Measurements from ENCODE around the gene GP9. TPM values are rescaled to one million over a fixed set of nuclear protein-coding genes. Genes with fewer than 3 reads are reported as not detected.

The GP9 gene
- polyA plus RNA-seq, 1 of the 3 experiments (the other 2 are of a cell fraction): not detected

GRCh38 chr3:129061023-129061887, 676 bp downstream of the GP9 start:
- no peak overlapping the region for H3K4me2 ChIP-seq
- H3F3A ChIP-seq (replicated peaks; ENCODE audit: insufficient read depth): no peaks in the 10 kb centered on the region
- no peaks in the 10 kb centered on the region for H3K79me2 ChIP-seq (ENCODE audit: insufficient read depth)
- TF ChIP-seq TAF1 (IDR thresholded peaks at IDR 0.05; ENCODE audit: borderline replicate concordance, low read depth, low read length) (no peak), GATA2 (CRISPR knock-in tag; IDR thresholded peaks at IDR 0.05) (no peak), USF1 (IDR thresholded peaks at IDR 0.05; ENCODE audit: borderline replicate concordance, low read depth) (no peak), ELF1 (IDR thresholded peaks at IDR 0.05) (no peak), EP300 (IDR thresholded peaks at IDR 0.05; ENCODE audit: borderline replicate concordance in 1 of 2, low read depth in 1 of 2, low read length in 1 of 2) (no peak), IRF3 (IDR thresholded peaks at IDR 0.05; ENCODE audit: low read depth, low read length) (no peak), JUND (IDR thresholded peaks at IDR 0.05) (no peak)
- TF ChIP-seq, protein P1, sequence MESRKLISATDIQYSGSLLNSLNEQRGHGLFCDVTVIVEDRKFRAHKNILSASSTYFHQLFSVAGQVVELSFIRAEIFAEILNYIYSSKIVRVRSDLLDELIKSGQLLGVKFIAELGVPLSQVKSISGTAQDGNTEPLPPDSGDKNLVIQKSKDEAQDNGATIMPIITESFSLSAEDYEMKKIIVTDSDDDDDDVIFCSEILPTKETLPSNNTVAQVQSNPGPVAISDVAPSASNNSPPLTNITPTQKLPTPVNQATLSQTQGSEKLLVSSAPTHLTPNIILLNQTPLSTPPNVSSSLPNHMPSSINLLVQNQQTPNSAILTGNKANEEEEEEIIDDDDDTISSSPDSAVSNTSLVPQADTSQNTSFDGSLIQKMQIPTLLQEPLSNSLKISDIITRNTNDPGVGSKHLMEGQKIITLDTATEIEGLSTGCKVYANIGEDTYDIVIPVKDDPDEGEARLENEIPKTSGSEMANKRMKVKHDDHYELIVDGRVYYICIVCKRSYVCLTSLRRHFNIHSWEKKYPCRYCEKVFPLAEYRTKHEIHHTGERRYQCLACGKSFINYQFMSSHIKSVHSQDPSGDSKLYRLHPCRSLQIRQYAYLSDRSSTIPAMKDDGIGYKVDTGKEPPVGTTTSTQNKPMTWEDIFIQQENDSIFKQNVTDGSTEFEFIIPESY (IDR thresholded peaks at IDR 0.05; ENCODE audit: borderline replicate concordance, low read depth): no peak
- H3K4me1 ChIP-seq (ENCODE audit: control insufficient read depth in 1 of 2, insufficient read depth in 2 of 2, low read depth in 1 of 2, low read length in 1 of 2): peaks cover 0 to 29% of the 10 kb centered on the region in 2 experiments; a peak in 1 of 4 replicates
- no peak for DNase-seq
- H3K9me3 ChIP-seq: no peaks in the 10 kb centered on the region
- ChIA-PET POLR2A (no interaction called here), CTCF (interaction anchor here (1.0 to 2.9 kb wide), 3 partner anchors 8 to 185 kb away, joined by 4 to 22 read pairs (median 5); no protein-coding TSS in a partner anchor)
- no peaks in the 10 kb centered on the region for H3K36me3 ChIP-seq (replicated peaks in 1 of 2; ENCODE audit: control insufficient read depth in 1 of 2, insufficient read depth in 2 of 2, low read length in 1 of 2)
- H3K9me2 ChIP-seq: no peaks in the 10 kb centered on the region
- peak overlapping the region in 1 of 2 experiments; percentile 50; a peak in 1 of 4 replicates for H3K27ac ChIP-seq (ENCODE audit: low read depth in 2 of 2, low read length in 1 of 2)
- 92% methylated on average over 12 of the region's 19 CpGs for WGBS (ENCODE audit: low lambda C conversion rate)
- no peak overlapping the region for H3K9ac ChIP-seq
- peaks cover 11% of the 10 kb centered on the region; the same call in 1 of the 2 replicates for H3K27me3 ChIP-seq (ENCODE audit: insufficient read depth)
- H3K4me3 ChIP-seq (ENCODE audit: low read depth in 2 of 2, low read length in 1 of 2): no peak overlapping the region
- no peak overlapping the region for H2AFZ ChIP-seq (ENCODE audit: low read depth)
- no peaks in the 10 kb centered on the region for H4K20me1 ChIP-seq (ENCODE audit: insufficient read depth)
